GM12878 (cell line): Measurements from ENCODE around the gene GPC6. TPM values are rescaled to one million over a fixed set of nuclear protein-coding genes. Genes with fewer than 3 reads are reported as not detected.

Experiments
- ATAC-seq: fragments of 200-7000 bp; cut with Tn5 transposase; 3 replicates; pipeline ENCODE4 v1.9.1; 2020; ENCODE audit warnings: mild to moderate bottlenecking, moderate library complexity
- BruUV-seq: library from RNA; stranded (reverse); fragments of 400-500 nt; replicated peaks from 2 replicates; lab custom pipeline; 2021; lab: Mats Ljungman, UMichigan
- CTCF ChIA-PET: fragments of 300-600 bp; sonication (Branson Sonifier 250); formaldehyde crosslinking; extraction: SDS; loops from one replicate; lab custom pipeline; 2021; ENCODE audit warnings: inconsistent platforms; lab: Yijun Ruan, JAX
- POLR2A ChIA-PET: fragments of 350-600 bp; formaldehyde crosslinking; extraction: SDS; loops from one replicate; lab custom pipeline; 2021; ENCODE audit warnings: inconsistent platforms; lab: Charles Lee
- RAD21 ChIA-PET: fragments of 300-600 bp; sonication (Branson Sonifier 250); formaldehyde crosslinking; loops from one replicate; lab custom pipeline; 2023; ENCODE audit warnings: antibody characterized with exemption; ENCODE audit not compliant: unreplicated experiment; lab: Charles Lee
- SMC1A ChIA-PET: fragments of 300-600 bp; sonication (Branson Sonifier 250); formaldehyde crosslinking; loops from one replicate; lab custom pipeline; 2023; ENCODE audit not compliant: unreplicated experiment, uncharacterized antibody; lab: Charles Lee
- DNase-seq: peaks from one replicate; pipeline ENCODE4 v3.0.0-alpha.2; 2011; ENCODE audit warnings: low read depth, low spot score
- FAIRE-seq: peaks from 3 replicates; lab custom pipeline; 2011; peaks lifted over from hg19 to GRCh38; lab: Jason Lieb, UNC
- H2AFZ ChIP-seq: 2 replicates; pipeline ENCODE4 v1.6.0; 2011; ENCODE audit warnings: low read depth, low read length, control low read depth; ENCODE audit not compliant: control insufficient read depth
- H3K27ac ChIP-seq: 2 replicates; pipeline ENCODE4 v1.5.1; 2011; ENCODE audit warnings: control low read depth; ENCODE audit not compliant: control insufficient read depth, insufficient read depth
- H3K27me3 ChIP-seq, 2 experiments: replicated peaks in 1 of 2; 2 replicates each; pipeline versions ENCODE4 v1.6.0 to v1.6.1; 2011; ENCODE audit warnings: low read length in 1 of 2; ENCODE audit not compliant: control insufficient read depth in 2 of 2, insufficient read depth in 2 of 2
- H3K36me3 ChIP-seq, 2 experiments: 2 replicates each; pipeline ENCODE4 v1.5.1; 2011; ENCODE audit warnings: low read length in 1 of 2; ENCODE audit not compliant: control insufficient read depth in 2 of 2, insufficient read depth in 2 of 2
- H3K4me1 ChIP-seq: 2 replicates; pipeline ENCODE4 v1.6.1; 2011; ENCODE audit warnings: mild to moderate bottlenecking, low read length, moderate library complexity, mixed read lengths; ENCODE audit not compliant: control insufficient read depth, insufficient read depth
- H3K4me2 ChIP-seq: 2 replicates; pipeline ENCODE4 v1.6.0; 2011; ENCODE audit warnings: control low read depth; ENCODE audit not compliant: control insufficient read depth, insufficient read depth
- H3K4me3 ChIP-seq: fragments of 200-600 bp; sonication (generic); 2 replicates; pipeline ENCODE4 v1.5.1; 2016
- H3K79me2 ChIP-seq: 2 replicates; pipeline ENCODE4 v1.6.0; 2011; ENCODE audit warnings: low read length; ENCODE audit not compliant: control insufficient read depth, insufficient read depth
- H3K9ac ChIP-seq: 2 replicates; pipeline ENCODE4 v1.8.0; 2011; ENCODE audit warnings: low read length, control low read depth, mixed read lengths; ENCODE audit not compliant: control insufficient read depth, insufficient read depth
- H3K9me3 ChIP-seq: replicated peaks from 3 replicates; pipeline ENCODE4 v1.5.1; 2011; ENCODE audit warnings: mild to moderate bottlenecking, low read length; ENCODE audit not compliant: control insufficient read depth, insufficient read depth
- H4K20me1 ChIP-seq: 2 replicates; pipeline ENCODE4 v1.6.0; 2011; ENCODE audit not compliant: control insufficient read depth, insufficient read depth
- CHD4 ChIP-seq: fragments of 200-600 bp; sonication (generic); IDR thresholded peaks from 2 replicates; pipeline ENCODE4 v1.6.1; 2016; ENCODE audit warnings: mild to moderate bottlenecking
- MYB ChIP-seq: fragments of 150-350 bp; IDR thresholded peaks from 2 replicates; pipeline ENCODE4 v1.6.1; 2014; ENCODE audit warnings: mild to moderate bottlenecking, low read depth, low read length, borderline replicate concordance
- POLR2AphosphoS5 ChIP-seq: IDR thresholded peaks from 2 replicates; pipeline ENCODE4 v1.6.1; 2011; ENCODE audit warnings: mild to moderate bottlenecking, low read length, inconsistent platforms
- RAD21 ChIP-seq: IDR thresholded peaks from 2 replicates; pipeline ENCODE4 v1.6.1; 2011; ENCODE audit warnings: mild to moderate bottlenecking, low read depth, low read length, moderate library complexity; ENCODE audit not compliant: insufficient read depth
- RAD51 ChIP-seq: fragments of 450-650 bp; IDR thresholded peaks from 2 replicates; pipeline ENCODE4 v1.6.1; 2016; ENCODE audit warnings: moderate library complexity, mild to moderate bottlenecking, inconsistent platforms
- ZSCAN29 ChIP-seq: fragments of 450-650 bp; IDR thresholded peaks from 2 replicates; pipeline ENCODE4 v1.6.1; 2017; ENCODE audit warnings: mild to moderate bottlenecking, moderate library complexity
- WGBS: methylation state at CpG from one replicate; pipeline ENCODE4 v1.1.6; 2016; ENCODE audit warnings: low lambda C conversion rate; ENCODE audit not compliant: insufficient replicate concordance, insufficient coverage; ENCODE audit errors: missing lambda C conversion rate; 5-methylcytosine and 5-hydroxymethylcytosine counted together
- in situ Hi-C: fragments of 300-500 bp; cut with MboI; formaldehyde crosslinking; loops from 9 replicates; pipeline ENCODE4 v1.14.3; 2018; ENCODE audit warnings: mixed read lengths
- intact Hi-C: fragments of 100-400 bp; cut with micrococcal nuclease; formaldehyde crosslinking; loops from one replicate; pipeline ENCODE4 v1.14.2; 2022; ENCODE audit not compliant: unreplicated experiment
- polyA plus RNA-seq, 11 experiments: library from polyadenylated mRNA; depleted of rRNA in 4 of 11; unstranded in 6 of 11; stranded (reverse) in 5 of 11; fragments of >200 nt; fragmentation: Nextera tagmentation in 4 of 11; fragmentation: Illumina TruSeq in 1 of 11; extraction: Ambion mirVana in 4 of 11; extraction: Trizol in 1 of 11; gene quantifications; 1 replicate in 1 of 11; 2 replicates in 10 of 11; pipeline versions ENCODE4 v1.2.1 to v1.2.3, GENCODE V29; 2011 to 2016; ENCODE audit warnings: inconsistent platforms in 2 of 11, missing spikeins in 2 of 11, low read depth in 1 of 11
- total RNA-seq, 4 experiments: library from RNA; depleted of rRNA in 3 of 4; stranded (reverse); fragments of >200 nt in 3 of 4; fragmentation: Illumina TruSeq in 1 of 4; extraction: Trizol in 1 of 4; gene quantifications; 2 replicates each; pipeline versions ENCODE4 v1.2.1 to v1.2.3, GENCODE V29; 2013 to 2021
- TF ChIP-seq, protein P1 (sequence below): IDR thresholded peaks from 2 replicates; pipeline ENCODE4 v1.6.1; 2012; ENCODE audit warnings: low read depth, low read length, improper control_type of control experiment
- TF ChIP-seq, protein P2 (sequence below): fragments of 450-650 bp; IDR thresholded peaks from 2 replicates; pipeline ENCODE4 v1.6.1; 2016; ENCODE audit warnings: mild to moderate bottlenecking

Gene GPC6
- total and polyA plus RNA-seq, 10 of the 15 experiments (the other 5 are each of a cell fraction or from before 2014, with no cell fraction given): 0.03 to 0.04 (median 0.03) TPM; not detected in 7

DNA sequence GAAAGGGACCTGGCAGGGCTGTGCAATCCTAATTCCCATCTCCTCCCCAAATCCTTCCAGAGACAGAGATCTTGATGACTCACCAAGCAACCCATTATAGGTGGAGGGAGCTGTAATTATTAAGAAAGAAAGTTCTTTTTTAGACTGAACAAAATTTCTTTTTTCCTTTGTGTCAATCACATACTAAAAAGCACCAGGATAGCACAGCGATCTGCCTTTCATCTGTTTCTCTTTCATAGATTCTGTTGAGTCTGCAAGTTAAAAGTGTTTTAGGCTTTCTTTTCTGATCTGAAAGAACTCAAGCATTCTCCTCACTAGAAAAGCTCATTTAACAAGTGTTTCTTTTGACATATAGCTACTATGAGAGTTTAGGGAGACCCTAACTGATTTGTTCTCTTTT is 1030.1 kb downstream of the GPC6 start:
- POLR2A ChIA-PET: no interaction called here
- in situ Hi-C loops: no loop called here

DNA sequence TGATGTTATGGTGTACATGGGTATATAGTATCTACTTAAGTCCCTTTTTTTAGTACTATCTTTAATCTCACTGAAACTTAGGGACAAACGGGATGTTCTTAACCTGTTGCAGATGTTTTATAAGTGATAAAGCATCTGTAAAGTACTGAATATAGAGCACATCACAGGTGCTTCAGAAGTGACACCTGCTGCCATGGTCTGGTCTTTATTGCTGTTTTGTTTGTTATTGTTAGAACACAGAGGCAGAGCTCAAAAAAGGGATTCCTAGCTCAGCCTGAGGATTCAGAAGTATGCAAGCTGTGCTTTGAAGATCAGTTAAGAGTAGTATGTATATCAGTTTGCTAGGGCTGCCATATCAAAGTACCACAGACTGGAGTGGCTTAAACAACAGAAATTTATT is 1033.4 kb downstream of the GPC6 start:
- Histone ChIP-seq H3K27ac (no peak overlapping the region), H3K27me3 (no peaks in the 10 kb centered on the region), H3K9me3 (no peaks in the 10 kb centered on the region), H3K79me2 (no peaks in the 10 kb centered on the region), H4K20me1 (no peaks in the 10 kb centered on the region), H3K36me3 (no peaks in the 10 kb centered on the region), H2AFZ (no peak overlapping the region), H3K4me2 (no peak overlapping the region), H3K4me3 (no peak overlapping the region), H3K9ac (no peak overlapping the region), H3K4me1 (no peaks in the 10 kb centered on the region)
- ChIA-PET SMC1A (no interaction called here), CTCF (no interaction called here), RAD21 (no interaction called here), POLR2A (no interaction called here)
- BruUV-seq: no TSS peak
- FAIRE-seq (no peak), DNase-seq (no peak), ATAC-seq (no peak)
- 46% methylated on average over 1 of the region's 1 CpG for WGBS
- intact Hi-C loops (no loop called here), in situ Hi-C loops (no loop called here)
- no peak for TF ChIP-seq RAD21
- TF ChIP-seq POLR2AphosphoS5: no peak
- TF ChIP-seq, protein P1, sequence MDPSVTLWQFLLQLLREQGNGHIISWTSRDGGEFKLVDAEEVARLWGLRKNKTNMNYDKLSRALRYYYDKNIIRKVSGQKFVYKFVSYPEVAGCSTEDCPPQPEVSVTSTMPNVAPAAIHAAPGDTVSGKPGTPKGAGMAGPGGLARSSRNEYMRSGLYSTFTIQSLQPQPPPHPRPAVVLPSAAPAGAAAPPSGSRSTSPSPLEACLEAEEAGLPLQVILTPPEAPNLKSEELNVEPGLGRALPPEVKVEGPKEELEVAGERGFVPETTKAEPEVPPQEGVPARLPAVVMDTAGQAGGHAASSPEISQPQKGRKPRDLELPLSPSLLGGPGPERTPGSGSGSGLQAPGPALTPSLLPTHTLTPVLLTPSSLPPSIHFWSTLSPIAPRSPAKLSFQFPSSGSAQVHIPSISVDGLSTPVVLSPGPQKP: no peak
- TF ChIP-seq, protein P2, sequence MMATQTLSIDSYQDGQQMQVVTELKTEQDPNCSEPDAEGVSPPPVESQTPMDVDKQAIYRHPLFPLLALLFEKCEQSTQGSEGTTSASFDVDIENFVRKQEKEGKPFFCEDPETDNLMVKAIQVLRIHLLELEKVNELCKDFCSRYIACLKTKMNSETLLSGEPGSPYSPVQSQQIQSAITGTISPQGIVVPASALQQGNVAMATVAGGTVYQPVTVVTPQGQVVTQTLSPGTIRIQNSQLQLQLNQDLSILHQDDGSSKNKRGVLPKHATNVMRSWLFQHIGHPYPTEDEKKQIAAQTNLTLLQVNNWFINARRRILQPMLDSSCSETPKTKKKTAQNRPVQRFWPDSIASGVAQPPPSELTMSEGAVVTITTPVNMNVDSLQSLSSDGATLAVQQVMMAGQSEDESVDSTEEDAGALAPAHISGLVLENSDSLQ: no peak
- TF ChIP-seq ZSCAN29: no peak
- TF ChIP-seq RAD51: no peak

More for the DNA sequence above, 1030.1 kb downstream of the GPC6 start:
- Histone ChIP-seq H2AFZ (no peak overlapping the region), H3K27ac (no peak overlapping the region), H3K27me3 (no peaks in the 10 kb centered on the region), H3K9ac (no peak overlapping the region), H3K9me3 (no peaks in the 10 kb centered on the region), H3K4me1 (no peaks in the 10 kb centered on the region), H3K4me2 (no peak overlapping the region), H3K36me3 (no peaks in the 10 kb centered on the region), H4K20me1 (no peaks in the 10 kb centered on the region), H3K79me2 (no peaks in the 10 kb centered on the region), H3K4me3 (no peak overlapping the region)
- ChIA-PET SMC1A (no interaction called here), RAD21 (no interaction called here), CTCF (no interaction called here)
- 0% methylated on average over 1 of the region's 1 CpG for WGBS
- no peak for DNase-seq
- FAIRE-seq: no peak
- no peak for ATAC-seq
- intact Hi-C loops: no loop called here
- TF ChIP-seq MYB: no peak
- TF ChIP-seq CHD4: no peak
- no TSS peak for BruUV-seq
